ENCODE measurements around the gene IL7R. TPM values are rescaled to one million over a fixed set of nuclear protein-coding genes. Genes with fewer than 3 reads are reported as not detected.

The IL7R gene
- total and polyA plus RNA-seq, 2 donors (not counting 1 experiment from before 2014, with no cell fraction given): 67.9 to 266 TPM

DNA sequence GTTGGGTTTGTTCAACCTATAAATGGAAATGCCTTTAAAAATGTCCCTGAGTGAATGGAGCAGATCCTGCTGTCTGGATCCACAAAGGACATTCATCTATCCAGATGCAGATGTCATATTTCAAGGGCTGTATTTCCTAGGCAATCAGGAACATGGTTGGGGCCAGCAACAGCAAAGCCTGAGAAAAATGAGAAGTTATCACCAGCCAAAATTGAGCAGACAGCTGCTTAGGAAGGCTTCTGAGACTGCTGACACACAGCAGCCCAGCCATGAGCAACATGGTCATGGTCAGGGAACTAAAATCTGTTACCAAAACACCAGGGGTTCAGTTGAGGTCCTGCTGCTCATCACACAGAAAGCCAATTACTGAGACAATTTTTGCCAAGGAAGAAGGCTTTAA, 9.2 kb upstream of the IL7R start:
- DNase-seq (ENCODE audit: low read depth in 2 of 2): no peak
- Histone ChIP-seq H3K9me3 (ENCODE audit: control insufficient read depth, insufficient read depth, low read depth, low read length) (no peaks in the 10 kb centered on the region), H3K27me3 (ENCODE audit: control insufficient read depth, insufficient read depth, low read length) (no peaks in the 10 kb centered on the region), H3K27ac (ENCODE audit: insufficient read depth, low read length) (no peak overlapping the region), H4K20me1 (ENCODE audit: control insufficient read depth, extremely low read depth, insufficient read depth, low read length) (no peaks in the 10 kb centered on the region), H3K4me3 (replicated peaks in 1 of 4; ENCODE audit: control extremely low read depth in 1 of 4, insufficient read depth in 1 of 4, low read depth in 3 of 4, low read length in 4 of 4) (no peak overlapping the region), H3K36me3 (ENCODE audit: control insufficient read depth, insufficient read depth, low read length) (no peaks in the 10 kb centered on the region), H3K4me1 (ENCODE audit: control insufficient read depth, extremely low read depth, insufficient read depth, low read length) (peaks cover 5% of the 10 kb centered on the region), H3K79me2 (ENCODE audit: control insufficient read depth, insufficient read depth, low read length) (no peaks in the 10 kb centered on the region), H3K9ac (ENCODE audit: insufficient read depth, low read length) (no peak overlapping the region), H3K4me2 (ENCODE audit: extremely low read depth, insufficient read depth, low read length) (no peak overlapping the region), H2AFZ (ENCODE audit: low read length) (no peak overlapping the region)
- TF ChIP-seq, protein P1, sequence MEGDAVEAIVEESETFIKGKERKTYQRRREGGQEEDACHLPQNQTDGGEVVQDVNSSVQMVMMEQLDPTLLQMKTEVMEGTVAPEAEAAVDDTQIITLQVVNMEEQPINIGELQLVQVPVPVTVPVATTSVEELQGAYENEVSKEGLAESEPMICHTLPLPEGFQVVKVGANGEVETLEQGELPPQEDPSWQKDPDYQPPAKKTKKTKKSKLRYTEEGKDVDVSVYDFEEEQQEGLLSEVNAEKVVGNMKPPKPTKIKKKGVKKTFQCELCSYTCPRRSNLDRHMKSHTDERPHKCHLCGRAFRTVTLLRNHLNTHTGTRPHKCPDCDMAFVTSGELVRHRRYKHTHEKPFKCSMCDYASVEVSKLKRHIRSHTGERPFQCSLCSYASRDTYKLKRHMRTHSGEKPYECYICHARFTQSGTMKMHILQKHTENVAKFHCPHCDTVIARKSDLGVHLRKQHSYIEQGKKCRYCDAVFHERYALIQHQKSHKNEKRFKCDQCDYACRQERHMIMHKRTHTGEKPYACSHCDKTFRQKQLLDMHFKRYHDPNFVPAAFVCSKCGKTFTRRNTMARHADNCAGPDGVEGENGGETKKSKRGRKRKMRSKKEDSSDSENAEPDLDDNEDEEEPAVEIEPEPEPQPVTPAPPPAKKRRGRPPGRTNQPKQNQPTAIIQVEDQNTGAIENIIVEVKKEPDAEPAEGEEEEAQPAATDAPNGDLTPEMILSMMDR (conservative IDR thresholded peaks at IDR 0.05 in 1 of 2, IDR thresholded peaks at IDR 0.05 in 1 of 2; ENCODE audit: low read depth in 1 of 2, low read length in 2 of 2): no peak
- TF ChIP-seq EZH2 (IDR thresholded peaks at IDR 0.05; ENCODE audit: low read length, missing control alignments): no peak

GRCh38 chr5:35847961-35848360, 8.7 kb upstream of the IL7R start:
- Histone ChIP-seq H3K79me2 (ENCODE audit: control insufficient read depth, insufficient read depth, low read length) (no peaks in the 10 kb centered on the region), H3K4me1 (ENCODE audit: control insufficient read depth, extremely low read depth, insufficient read depth, low read length) (peaks cover 7% of the 10 kb centered on the region), H3K4me3 (replicated peaks in 1 of 4; ENCODE audit: control extremely low read depth in 1 of 4, insufficient read depth in 1 of 4, low read depth in 3 of 4, low read length in 4 of 4) (no peak overlapping the region), H3K27ac (ENCODE audit: insufficient read depth, low read length) (no peak overlapping the region), H3K27me3 (ENCODE audit: control insufficient read depth, insufficient read depth, low read length) (no peaks in the 10 kb centered on the region), H3K4me2 (ENCODE audit: extremely low read depth, insufficient read depth, low read length) (no peak overlapping the region), H3K9ac (ENCODE audit: insufficient read depth, low read length) (no peak overlapping the region), H3K36me3 (ENCODE audit: control insufficient read depth, insufficient read depth, low read length) (no peaks in the 10 kb centered on the region), H2AFZ (ENCODE audit: low read length) (no peak overlapping the region), H3K9me3 (ENCODE audit: control insufficient read depth, insufficient read depth, low read depth, low read length) (no peaks in the 10 kb centered on the region), H4K20me1 (ENCODE audit: control insufficient read depth, extremely low read depth, insufficient read depth, low read length) (no peaks in the 10 kb centered on the region)
- DNase-seq (ENCODE audit: low read depth in 2 of 2): no peak
- TF ChIP-seq, protein P1 (conservative IDR thresholded peaks at IDR 0.05 in 1 of 2, IDR thresholded peaks at IDR 0.05 in 1 of 2; ENCODE audit: low read depth in 1 of 2, low read length in 2 of 2): no peak
- no peak for TF ChIP-seq EZH2 (IDR thresholded peaks at IDR 0.05; ENCODE audit: low read length, missing control alignments)

GRCh38 chr5:35849860-35850259, 6.8 kb upstream of the IL7R start:
- Histone ChIP-seq H3K4me3 (replicated peaks in 1 of 4; ENCODE audit: control extremely low read depth in 1 of 4, insufficient read depth in 1 of 4, low read depth in 3 of 4, low read length in 4 of 4) (no peak overlapping the region), H3K4me2 (ENCODE audit: extremely low read depth, insufficient read depth, low read length) (no peak overlapping the region), H4K20me1 (ENCODE audit: control insufficient read depth, extremely low read depth, insufficient read depth, low read length) (no peaks in the 10 kb centered on the region), H3K27ac (ENCODE audit: insufficient read depth, low read length) (no peak overlapping the region), H3K27me3 (ENCODE audit: control insufficient read depth, insufficient read depth, low read length) (no peaks in the 10 kb centered on the region), H3K9ac (ENCODE audit: insufficient read depth, low read length) (no peak overlapping the region), H3K4me1 (ENCODE audit: control insufficient read depth, extremely low read depth, insufficient read depth, low read length) (peaks cover 7% of the 10 kb centered on the region), H3K36me3 (ENCODE audit: control insufficient read depth, insufficient read depth, low read length) (no peaks in the 10 kb centered on the region), H2AFZ (ENCODE audit: low read length) (peak overlapping the region; percentile 31), H3K9me3 (ENCODE audit: control insufficient read depth, insufficient read depth, low read depth, low read length) (no peaks in the 10 kb centered on the region), H3K79me2 (ENCODE audit: control insufficient read depth, insufficient read depth, low read length) (no peaks in the 10 kb centered on the region)
- no peak for TF ChIP-seq EZH2 (IDR thresholded peaks at IDR 0.05; ENCODE audit: low read length, missing control alignments)
- TF ChIP-seq, protein P1 (conservative IDR thresholded peaks at IDR 0.05 in 1 of 2, IDR thresholded peaks at IDR 0.05 in 1 of 2; ENCODE audit: low read depth in 1 of 2, low read length in 2 of 2): no peak
- DNase-seq (ENCODE audit: low read depth in 2 of 2): no peak
